ENCODE results near the gene PPP1R16B.

DNA sequence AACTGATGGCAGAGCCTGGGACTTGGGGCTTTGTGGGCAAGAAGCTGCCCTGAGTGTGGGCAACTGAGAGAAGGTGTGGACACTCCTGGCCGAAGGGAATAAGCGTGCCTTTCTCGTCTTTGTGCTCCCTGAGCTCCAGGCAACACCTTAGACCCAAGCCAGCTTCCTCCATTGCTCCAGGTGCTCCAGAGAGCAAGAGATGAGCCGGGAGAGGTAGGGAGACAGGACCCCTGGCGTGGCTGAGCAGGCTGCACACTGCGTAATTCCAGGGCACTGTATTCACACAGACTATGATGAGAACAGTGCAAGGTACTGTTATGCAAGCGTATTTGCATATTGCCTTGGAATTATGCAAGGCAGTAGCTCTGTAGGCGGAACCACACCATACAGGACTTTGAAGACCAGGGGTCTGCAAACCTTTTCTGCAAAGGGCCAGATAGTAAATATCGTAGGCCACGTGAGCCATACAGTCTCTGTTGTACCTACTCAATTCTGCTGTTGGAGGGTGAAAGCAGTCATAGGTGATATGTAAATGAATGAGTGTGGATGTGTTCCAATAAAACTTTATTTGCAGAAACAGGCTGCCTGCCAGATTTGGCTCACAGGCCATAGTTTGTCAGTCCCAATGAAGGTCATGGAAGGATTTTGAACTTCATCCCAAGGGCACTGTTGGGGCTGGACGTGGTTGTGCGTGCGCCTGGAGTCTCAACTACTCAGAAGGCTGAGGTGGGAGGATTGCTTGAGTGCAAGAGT is 78.7 kb downstream of the PPP1R16B start:
- TF ChIP-seq, protein P1, sequence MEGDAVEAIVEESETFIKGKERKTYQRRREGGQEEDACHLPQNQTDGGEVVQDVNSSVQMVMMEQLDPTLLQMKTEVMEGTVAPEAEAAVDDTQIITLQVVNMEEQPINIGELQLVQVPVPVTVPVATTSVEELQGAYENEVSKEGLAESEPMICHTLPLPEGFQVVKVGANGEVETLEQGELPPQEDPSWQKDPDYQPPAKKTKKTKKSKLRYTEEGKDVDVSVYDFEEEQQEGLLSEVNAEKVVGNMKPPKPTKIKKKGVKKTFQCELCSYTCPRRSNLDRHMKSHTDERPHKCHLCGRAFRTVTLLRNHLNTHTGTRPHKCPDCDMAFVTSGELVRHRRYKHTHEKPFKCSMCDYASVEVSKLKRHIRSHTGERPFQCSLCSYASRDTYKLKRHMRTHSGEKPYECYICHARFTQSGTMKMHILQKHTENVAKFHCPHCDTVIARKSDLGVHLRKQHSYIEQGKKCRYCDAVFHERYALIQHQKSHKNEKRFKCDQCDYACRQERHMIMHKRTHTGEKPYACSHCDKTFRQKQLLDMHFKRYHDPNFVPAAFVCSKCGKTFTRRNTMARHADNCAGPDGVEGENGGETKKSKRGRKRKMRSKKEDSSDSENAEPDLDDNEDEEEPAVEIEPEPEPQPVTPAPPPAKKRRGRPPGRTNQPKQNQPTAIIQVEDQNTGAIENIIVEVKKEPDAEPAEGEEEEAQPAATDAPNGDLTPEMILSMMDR (IDR thresholded peaks at IDR 0.05): no peak
- no peak for TF ChIP-seq POLR2A (IDR thresholded peaks at IDR 0.05)
